Measurements from ENCODE around the gene OR5B21. TPM values are rescaled to one million over a fixed set of nuclear protein-coding genes. Genes with fewer than 3 reads are reported as not detected.

The OR5B21 gene
- total and polyA plus RNA-seq, 10 of the 15 experiments (the other 5 are each of a cell fraction or from before 2014, with no cell fraction given) = 0.22 to 0.41 (median 0.22) TPM; not detected in 7

- TF ChIP-seq MTA3 (IDR thresholded peaks at IDR 0.05; ENCODE audit: borderline replicate concordance, low read length) = peak; percentile 91; the same call in 1 of the 2 replicates
- TF ChIP-seq IRF4 (IDR thresholded peaks at IDR 0.05; ENCODE audit: low read depth, low read length) = peak; percentile 74
- peak; percentile 88 for TF ChIP-seq BMI1 (IDR thresholded peaks at IDR 0.05; ENCODE audit: borderline replicate concordance)
- TF ChIP-seq ATF3 (IDR thresholded peaks at IDR 0.05; ENCODE audit: borderline replicate concordance, extremely low read depth, low read depth, low read length) = no peak
- no peak for TF ChIP-seq EED (IDR thresholded peaks at IDR 0.05; ENCODE audit: low read depth)
- no peak for TF ChIP-seq RFX5 (IDR thresholded peaks at IDR 0.05; ENCODE audit: low read depth, low read length)
- TF ChIP-seq RCOR1 (conservative IDR thresholded peaks at IDR 0.05; ENCODE audit: low read depth, low read length) = no peak
- no peak for TF ChIP-seq EZH2 (IDR thresholded peaks at IDR 0.05; ENCODE audit: borderline replicate concordance, control insufficient read depth, low read depth, low read length)
- TF ChIP-seq ZNF24 (IDR thresholded peaks at IDR 0.05) = 0 out of 2 replicates have a peak, but pooled peaks have one; percentile 18
- TF ChIP-seq RAD51 (IDR thresholded peaks at IDR 0.05) = no peak
- TF ChIP-seq CTCF (IDR thresholded peaks at IDR 0.05 in 2 of 3, conservative IDR thresholded peaks at IDR 0.05 in 1 of 3; ENCODE audit: control insufficient read depth in 2 of 3, extremely low read depth in 1 of 3, insufficient read depth in 1 of 3, low read depth in 3 of 3, low read length in 3 of 3) = no peak
- no peak for TF ChIP-seq REST (IDR thresholded peaks at IDR 0.05; ENCODE audit: low read depth, low read length)
- peak; percentile 67 to 92; a peak in 3 of 4 replicates for TF ChIP-seq EP300 (IDR thresholded peaks at IDR 0.05; ENCODE audit: borderline replicate concordance in 1 of 2, control insufficient read depth in 1 of 2, low read depth in 2 of 2, low read length in 2 of 2)
- TF ChIP-seq CREB1 (IDR thresholded peaks at IDR 0.05; ENCODE audit: low read depth) = peak; percentile 22; the same call in 1 of the 2 replicates
- TF ChIP-seq RAD21 (IDR thresholded peaks at IDR 0.05; ENCODE audit: insufficient read depth, low read depth, low read length) = no peak
- TF ChIP-seq, protein P1, sequence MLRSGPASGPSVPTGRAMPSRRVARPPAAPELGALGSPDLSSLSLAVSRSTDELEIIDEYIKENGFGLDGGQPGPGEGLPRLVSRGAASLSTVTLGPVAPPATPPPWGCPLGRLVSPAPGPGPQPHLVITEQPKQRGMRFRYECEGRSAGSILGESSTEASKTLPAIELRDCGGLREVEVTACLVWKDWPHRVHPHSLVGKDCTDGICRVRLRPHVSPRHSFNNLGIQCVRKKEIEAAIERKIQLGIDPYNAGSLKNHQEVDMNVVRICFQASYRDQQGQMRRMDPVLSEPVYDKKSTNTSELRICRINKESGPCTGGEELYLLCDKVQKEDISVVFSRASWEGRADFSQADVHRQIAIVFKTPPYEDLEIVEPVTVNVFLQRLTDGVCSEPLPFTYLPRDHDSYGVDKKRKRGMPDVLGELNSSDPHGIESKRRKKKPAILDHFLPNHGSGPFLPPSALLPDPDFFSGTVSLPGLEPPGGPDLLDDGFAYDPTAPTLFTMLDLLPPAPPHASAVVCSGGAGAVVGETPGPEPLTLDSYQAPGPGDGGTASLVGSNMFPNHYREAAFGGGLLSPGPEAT (IDR thresholded peaks at IDR 0.05; ENCODE audit: low read depth) = peak; percentile 88; the same call in 1 of the 2 replicates
- no peak for TF ChIP-seq NFXL1 (IDR thresholded peaks at IDR 0.05; ENCODE audit: borderline replicate concordance)
- TF ChIP-seq PML (IDR thresholded peaks at IDR 0.05; ENCODE audit: low read length) = peak; percentile 84
- 0 out of 2 replicates have a peak, but pooled peaks have one; percentile 4 for TF ChIP-seq POLR2AphosphoS2 (IDR thresholded peaks at IDR 0.05; ENCODE audit: low read depth, low read length)
- peak; percentile 92 to 94 for TF ChIP-seq IKZF2 (IDR thresholded peaks at IDR 0.05)
- peak; percentile 98 for TF ChIP-seq TBL1XR1 (IDR thresholded peaks at IDR 0.05; ENCODE audit: low read depth, low read length)
These were observed 17.2 kb upstream of the OR5B21 start (continued) for GRCh38 chr11:58525037-58525614.
